Upper lobe of left lung (tissue), 6 donors: ENCODE results near the gene AOC1. TPM values are rescaled to one million over a fixed set of nuclear protein-coding genes. Genes with fewer than 3 reads are reported as not detected.

Experiments used
- ATAC-seq, 2 donors: fragments of 200-7000 bp; cut with Tn5 transposase; one replicate each; pipeline ENCODE4 v1.9.1; 2022; ENCODE audit warnings: mild to moderate bottlenecking in 2 of 2, moderate library complexity in 2 of 2; ENCODE audit not compliant: low FRiP score in 2 of 2
- DNase-seq, 2 donors: peaks; one replicate each; pipeline ENCODE4 v3.0.0-alpha.2; 2019 to 2020
- H3K27ac ChIP-seq, 4 donors: fragments of 200-600 bp; sonication (generic); one replicate each; pipeline ENCODE4 v1.5.1; 2016 to 2019
- H3K27me3 ChIP-seq, 4 donors: fragments of 200-600 bp; sonication (generic); one replicate each; pipeline ENCODE4 v1.5.1; 2017 to 2019
- H3K36me3 ChIP-seq, 4 donors: fragments of 200-600 bp; sonication (generic); one replicate each; pipeline ENCODE4 v1.5.1; 2016 to 2019
- H3K4me1 ChIP-seq, 4 donors: fragments of 200-600 bp; sonication (generic); one replicate each; pipeline ENCODE4 v1.5.1; 2018 to 2019
- H3K4me3 ChIP-seq, 4 donors: fragments of 200-600 bp; sonication (generic); one replicate each; pipeline ENCODE4 v1.5.1; 2017 to 2019; ENCODE audit warnings: mild to moderate bottlenecking in 2 of 4, moderate library complexity in 1 of 4
- H3K9me3 ChIP-seq, 4 donors: fragments of 200-600 bp; sonication (generic); one replicate each; pipeline ENCODE4 v1.5.1; 2018 to 2019
- EP300 ChIP-seq, 4 donors: sonication (generic); formaldehyde crosslinking; IDR thresholded peaks; one replicate each; pipeline ENCODE4 v1.5.1; 2017; ENCODE audit warnings: antibody characterized with exemption in 4 of 4, control low read depth in 2 of 4
- POLR2A ChIP-seq, 4 donors: fragments of 450-650 bp; IDR thresholded peaks; one replicate each; pipeline ENCODE4 v1.5.1; 2016 to 2017; ENCODE audit warnings: antibody characterized with exemption in 4 of 4, mild to moderate bottlenecking in 2 of 4
- POLR2AphosphoS5 ChIP-seq, 2 donors: sonication (generic); formaldehyde crosslinking; IDR thresholded peaks; one replicate each; pipeline ENCODE4 v1.5.1; 2017; ENCODE audit warnings: antibody characterized with exemption in 2 of 2
- WGBS, 2 donors: methylation state at CpG; one replicate each; pipeline ENCODE4 v1.1.5; 2017 to 2018; 5-methylcytosine and 5-hydroxymethylcytosine counted together
- total RNA-seq, 6 donors: library from RNA; depleted of rRNA in 4 of 6; stranded (reverse); fragments of >200 nt in 4 of 6; gene quantifications; one replicate each; pipeline versions ENCODE4 v1.1.0 to v1.2.1, GENCODE V29; 2016 to 2021
- TF ChIP-seq, protein P1 (sequence below), 6 experiments: fragments of 450-650 bp in 4 of 6; fragments of 200-600 bp in 2 of 6; sonication (generic) in 2 of 6; IDR thresholded peaks; one replicate each; pipeline ENCODE4 v1.5.1; 2016 to 2019; ENCODE audit warnings: antibody characterized with exemption in 6 of 6
- donor health status: DM: no; HTN: no; CAD: no; lungs with moderate emphysema.
- donor health status: DM: no; HTN: yes; CAD: no; lungs with severe emphysema.

Gene AOC1
- total RNA-seq, 6 donors from 2014 or later: 0.31 to 0.88 TPM; not detected in 4

GRCh38 chr7:150826061-150826849 is 26.1 kb upstream of the AOC1 start:
- TF ChIP-seq, protein P1, sequence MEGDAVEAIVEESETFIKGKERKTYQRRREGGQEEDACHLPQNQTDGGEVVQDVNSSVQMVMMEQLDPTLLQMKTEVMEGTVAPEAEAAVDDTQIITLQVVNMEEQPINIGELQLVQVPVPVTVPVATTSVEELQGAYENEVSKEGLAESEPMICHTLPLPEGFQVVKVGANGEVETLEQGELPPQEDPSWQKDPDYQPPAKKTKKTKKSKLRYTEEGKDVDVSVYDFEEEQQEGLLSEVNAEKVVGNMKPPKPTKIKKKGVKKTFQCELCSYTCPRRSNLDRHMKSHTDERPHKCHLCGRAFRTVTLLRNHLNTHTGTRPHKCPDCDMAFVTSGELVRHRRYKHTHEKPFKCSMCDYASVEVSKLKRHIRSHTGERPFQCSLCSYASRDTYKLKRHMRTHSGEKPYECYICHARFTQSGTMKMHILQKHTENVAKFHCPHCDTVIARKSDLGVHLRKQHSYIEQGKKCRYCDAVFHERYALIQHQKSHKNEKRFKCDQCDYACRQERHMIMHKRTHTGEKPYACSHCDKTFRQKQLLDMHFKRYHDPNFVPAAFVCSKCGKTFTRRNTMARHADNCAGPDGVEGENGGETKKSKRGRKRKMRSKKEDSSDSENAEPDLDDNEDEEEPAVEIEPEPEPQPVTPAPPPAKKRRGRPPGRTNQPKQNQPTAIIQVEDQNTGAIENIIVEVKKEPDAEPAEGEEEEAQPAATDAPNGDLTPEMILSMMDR (IDR thresholded peaks at IDR 0.05): no peak
- TF ChIP-seq POLR2AphosphoS5 (IDR thresholded peaks at IDR 0.05): no peak
- TF ChIP-seq POLR2A (IDR thresholded peaks at IDR 0.05): no peak
- no peak for TF ChIP-seq EP300 (IDR thresholded peaks at IDR 0.05)
- no peaks in the 10 kb centered on the region for H3K27me3 ChIP-seq
- H3K9me3 ChIP-seq: no peaks in the 10 kb centered on the region
- DNase-seq (no peak), ATAC-seq (no peak)
- no peaks in the 10 kb centered on the region for H3K4me1 ChIP-seq
- 70 to 71% methylated on average over 6 of the region's 6 CpGs for WGBS, 2 donors
- no peaks in the 10 kb centered on the region for H3K36me3 ChIP-seq
- H3K4me3 ChIP-seq: no peak overlapping the region
- no peak overlapping the region for H3K27ac ChIP-seq

DNA sequence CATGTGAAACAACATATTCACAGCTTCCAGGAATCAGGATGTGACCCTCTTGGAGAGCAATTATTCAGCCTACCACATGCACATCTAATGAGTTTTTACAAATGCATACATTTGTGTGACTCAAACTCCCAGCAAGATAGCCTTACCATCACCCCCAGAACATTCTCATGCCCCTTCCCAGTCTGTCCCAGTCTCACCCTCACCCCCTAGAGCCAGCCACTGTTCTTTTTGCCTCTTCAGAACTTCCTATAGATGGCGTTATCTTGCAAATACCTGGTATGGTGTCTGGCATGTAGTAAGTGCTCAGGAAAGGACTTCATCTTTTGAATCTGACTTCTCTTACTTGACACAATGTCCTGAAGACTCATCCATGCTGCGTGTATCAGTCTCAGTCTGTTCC is 23.9 kb upstream of the AOC1 start:
- no peak for DNase-seq

GRCh38 chr7:150829426-150829825 is 22.9 kb upstream of the AOC1 start:
- no peak for DNase-seq
- H3K4me3 ChIP-seq: no peak overlapping the region

More for the DNA sequence above, 23.9 kb upstream of the AOC1 start:
- Histone ChIP-seq H3K27me3 (no peaks in the 10 kb centered on the region), H3K9me3 (no peaks in the 10 kb centered on the region), H3K36me3 (no peaks in the 10 kb centered on the region), H3K4me3 (no peak overlapping the region), H3K4me1 (no peaks in the 10 kb centered on the region), H3K27ac (no peak overlapping the region)
- 89 to 95% methylated on average over 2 of the region's 2 CpGs for WGBS, 2 donors
- TF ChIP-seq POLR2AphosphoS5 (IDR thresholded peaks at IDR 0.05) (no peak), POLR2A (IDR thresholded peaks at IDR 0.05) (no peak), EP300 (IDR thresholded peaks at IDR 0.05) (no peak)
- TF ChIP-seq, protein P1 (IDR thresholded peaks at IDR 0.05): no peak
- ATAC-seq: no peak

GRCh38 chr7:150830937-150831336 is 21.4 kb upstream of the AOC1 start:
- TF ChIP-seq POLR2AphosphoS5 (IDR thresholded peaks at IDR 0.05): no peak
- no peak for TF ChIP-seq EP300 (IDR thresholded peaks at IDR 0.05)
- TF ChIP-seq, protein P1 (IDR thresholded peaks at IDR 0.05): no peak
- no peak for TF ChIP-seq POLR2A (IDR thresholded peaks at IDR 0.05)
- DNase-seq (no peak), ATAC-seq (peak in 1 of 2 donors; percentile 17)
- Histone ChIP-seq H3K4me1 (no peaks in the 10 kb centered on the region), H3K27ac (no peak overlapping the region), H3K27me3 (no peaks in the 10 kb centered on the region), H3K4me3 (no peak overlapping the region), H3K9me3 (no peaks in the 10 kb centered on the region), H3K36me3 (no peaks in the 10 kb centered on the region)
- WGBS, 2 donors: 75 to 77% methylated on average over 1 of the region's 1 CpG

More at GRCh38 chr7:150829426-150829825, 22.9 kb upstream of the AOC1 start:
- TF ChIP-seq POLR2A (IDR thresholded peaks at IDR 0.05) (no peak), POLR2AphosphoS5 (IDR thresholded peaks at IDR 0.05) (no peak), EP300 (IDR thresholded peaks at IDR 0.05) (no peak)
- TF ChIP-seq, protein P1 (IDR thresholded peaks at IDR 0.05): no peak
- 65 to 75% methylated on average over 1 of the region's 1 CpG for WGBS, 2 donors
- no peaks in the 10 kb centered on the region for H3K27me3 ChIP-seq
- H3K27ac ChIP-seq: no peak overlapping the region
- no peaks in the 10 kb centered on the region for H3K36me3 ChIP-seq
- no peaks in the 10 kb centered on the region for H3K9me3 ChIP-seq
- no peak for ATAC-seq
- H3K4me1 ChIP-seq: no peaks in the 10 kb centered on the region

DNA sequence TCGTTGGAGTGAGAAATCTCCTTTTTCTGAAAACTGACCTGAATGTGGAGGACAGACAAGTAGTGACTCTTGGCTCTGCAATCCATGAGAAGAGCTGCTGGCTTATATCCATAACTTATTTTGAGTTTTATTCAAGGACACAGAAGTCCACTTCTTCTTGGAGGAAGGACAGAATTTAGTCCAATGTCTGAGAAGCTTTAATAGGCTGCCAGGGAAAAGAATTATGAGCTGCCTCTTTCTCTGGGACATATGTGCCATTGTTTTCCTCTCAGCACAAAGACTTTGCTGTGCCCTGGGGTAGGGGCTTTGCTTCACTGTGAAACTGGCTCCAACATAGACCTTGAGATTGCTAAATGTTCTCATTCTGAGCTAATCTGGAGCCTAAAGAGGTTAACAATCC is 20.5 kb upstream of the AOC1 start:
- WGBS, 2 donors: 61 to 70% methylated on average over 1 of the region's 1 CpG
- TF ChIP-seq, protein P1 (IDR thresholded peaks at IDR 0.05): no peak
- TF ChIP-seq EP300 (IDR thresholded peaks at IDR 0.05) (no peak), POLR2AphosphoS5 (IDR thresholded peaks at IDR 0.05) (no peak), POLR2A (IDR thresholded peaks at IDR 0.05) (no peak)
- DNase-seq (no peak), ATAC-seq (no peak)
- no peaks in the 10 kb centered on the region for H3K4me1 ChIP-seq
- H3K27ac ChIP-seq: no peak overlapping the region
- no peak overlapping the region for H3K4me3 ChIP-seq
- H3K9me3 ChIP-seq: no peaks in the 10 kb centered on the region
- no peaks in the 10 kb centered on the region for H3K36me3 ChIP-seq
- no peaks in the 10 kb centered on the region for H3K27me3 ChIP-seq
